ENCODE results near the gene PAX2.

The PAX2 gene

GRCh38 chr10:100763043-100763747 is 17.8 kb downstream of the PAX2 start:
- no peak for DNase-seq (ENCODE audit: low spot score)
- Histone ChIP-seq H3K4me3 (no peak overlapping the region), H3K27ac (no peak overlapping the region)
- TF ChIP-seq CTCF (IDR thresholded peaks at IDR 0.05): no peak

DNA sequence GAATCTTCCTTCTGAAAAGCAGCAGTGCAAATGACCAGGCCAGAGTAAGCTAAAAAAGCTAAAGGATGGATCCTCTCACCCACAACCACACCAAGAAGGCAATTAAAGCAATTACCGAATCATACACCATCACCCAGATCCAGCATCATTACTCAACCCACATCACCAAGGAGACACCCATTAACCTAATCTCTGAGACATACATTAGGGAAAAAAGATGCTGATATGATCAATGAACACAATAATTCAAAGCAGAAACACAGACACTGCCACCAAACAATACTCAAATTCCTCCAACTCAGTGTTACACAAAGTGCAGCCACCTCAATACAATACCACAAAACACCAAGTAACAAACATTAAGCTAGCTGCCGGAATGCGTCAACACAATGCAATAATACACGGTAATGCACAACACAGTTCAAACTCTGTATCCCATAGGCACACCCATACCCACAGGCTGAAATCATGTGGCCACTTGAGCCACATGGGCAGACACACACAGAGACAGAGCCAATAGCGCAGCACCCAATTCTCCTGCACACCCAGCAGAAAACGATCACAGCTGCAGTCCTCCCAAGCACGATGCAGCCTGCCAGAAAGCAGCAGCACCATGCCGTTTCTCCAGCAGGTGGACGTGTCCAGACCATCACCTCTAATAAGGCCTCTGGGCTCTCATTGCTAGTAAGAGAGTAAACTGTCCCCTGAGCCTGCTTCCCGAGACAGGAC is 21.5 kb downstream of the PAX2 start:
- H3K27ac ChIP-seq: no peak overlapping the region
- no peak overlapping the region for H3K4me3 ChIP-seq
- no peak for DNase-seq (ENCODE audit: low spot score)
- no peak for TF ChIP-seq CTCF (IDR thresholded peaks at IDR 0.05)

- DNase-seq (ENCODE audit: low spot score): no peak
- TF ChIP-seq CTCF (IDR thresholded peaks at IDR 0.05): no peak
- Histone ChIP-seq H3K27ac (no peak overlapping the region), H3K4me3 (no peak overlapping the region)
These were observed 22.0 kb downstream of the PAX2 start for GRCh38 chr10:100767422-100767775.

DNA sequence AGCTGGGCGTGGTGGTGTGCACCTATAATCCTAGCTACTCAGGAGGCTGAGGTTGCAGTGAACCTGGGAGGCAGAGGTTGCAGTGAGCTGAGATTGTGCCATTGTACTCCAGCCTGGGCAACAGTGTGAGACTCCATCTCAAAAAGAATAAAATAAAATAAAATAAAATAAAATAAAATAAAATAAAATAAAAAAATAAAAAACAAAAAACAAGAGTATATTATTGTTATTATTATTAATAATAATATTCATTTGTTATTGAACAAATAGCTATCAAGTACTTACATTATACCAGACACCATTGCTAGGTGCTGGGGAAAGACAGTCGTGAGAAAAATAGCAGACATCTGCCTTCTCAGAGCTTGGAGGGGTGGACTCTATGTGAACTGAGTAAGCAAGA is 24.1 kb downstream of the PAX2 start:
- TF ChIP-seq CTCF (IDR thresholded peaks at IDR 0.05): no peak

DNA sequence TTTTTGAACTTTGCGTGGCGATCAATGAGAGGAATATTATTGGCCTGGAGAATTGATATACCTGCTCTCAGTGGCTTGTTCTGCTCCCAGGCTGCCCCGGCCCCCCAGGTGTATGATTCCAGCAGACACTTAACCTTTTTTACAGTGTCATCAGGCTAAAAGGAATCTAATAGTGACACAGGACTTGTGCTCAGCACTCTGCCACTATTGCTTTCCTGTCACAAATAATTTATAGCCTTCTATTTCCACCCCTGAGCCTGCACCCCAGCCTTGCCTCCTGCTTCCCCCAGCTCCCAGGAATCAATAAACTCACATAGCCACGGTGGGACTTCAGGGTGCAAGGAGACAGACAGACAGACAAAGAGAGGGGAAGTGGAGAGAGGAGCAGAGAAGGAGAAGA is 28.3 kb downstream of the PAX2 start:
- DNase-seq (ENCODE audit: low spot score): no peak
- Histone ChIP-seq H3K27ac (no peak overlapping the region), H3K4me3 (no peak overlapping the region)
- TF ChIP-seq CTCF (IDR thresholded peaks at IDR 0.05): no peak

More for the DNA sequence above, 24.1 kb downstream of the PAX2 start:
- no peak for DNase-seq (ENCODE audit: low spot score)
- no peak overlapping the region for H3K4me3 ChIP-seq
- H3K27ac ChIP-seq: no peak overlapping the region

DNA sequence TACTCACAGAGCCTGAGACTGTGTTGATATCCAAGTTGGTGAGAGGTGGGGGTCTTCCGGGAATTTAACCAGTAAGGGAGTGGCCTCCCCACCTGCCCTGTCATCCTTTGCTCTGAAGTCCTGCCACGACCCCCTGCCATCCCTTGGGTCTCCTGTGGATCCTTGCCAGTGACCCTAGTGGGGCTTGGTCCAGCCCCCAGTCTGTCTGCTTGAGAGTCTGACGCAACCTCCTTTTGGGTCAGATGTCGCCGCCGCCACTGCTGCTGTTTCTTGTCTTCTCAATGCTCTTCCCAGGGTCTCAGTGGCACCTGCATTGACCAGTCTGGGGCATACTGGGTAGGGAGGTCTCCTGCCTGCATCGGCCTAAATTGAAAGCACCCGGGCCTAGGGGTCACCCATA is 28.8 kb downstream of the PAX2 start:
- TF ChIP-seq CTCF (IDR thresholded peaks at IDR 0.05): no peak
- DNase-seq (ENCODE audit: low spot score): no peak
- Histone ChIP-seq H3K27ac (no peak overlapping the region), H3K4me3 (no peak overlapping the region)

DNA sequence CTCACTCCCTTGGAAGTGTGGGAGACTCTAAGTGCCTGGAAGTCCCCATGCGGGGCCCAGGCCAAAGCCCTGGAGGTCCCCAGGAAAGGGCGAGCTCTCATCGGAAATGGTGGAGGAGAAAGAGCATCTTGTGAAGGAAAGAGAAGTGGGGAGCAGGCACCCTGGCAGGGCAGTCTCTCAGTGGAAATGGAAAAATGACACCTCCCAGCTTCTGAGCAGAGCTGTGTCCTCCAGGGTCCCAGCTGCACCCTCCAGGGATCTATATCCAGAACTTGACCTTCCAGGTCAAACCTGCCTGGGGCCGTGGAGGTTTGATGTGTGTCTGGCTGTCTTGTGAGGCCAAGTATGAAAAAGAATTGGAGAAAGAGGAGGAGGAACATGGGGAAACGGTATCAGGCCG is 29.5 kb downstream of the PAX2 start:
- no peak overlapping the region for H3K4me3 ChIP-seq
- no peak overlapping the region for H3K27ac ChIP-seq
- DNase-seq (ENCODE audit: low spot score): no peak
- no peak for TF ChIP-seq CTCF (IDR thresholded peaks at IDR 0.05)
